Measurements from ENCODE around the gene TUBD1.
"Not testable (repeated sequence)": the region's sequence is repeated elsewhere in the genome, so short reads cannot be mapped to it uniquely, and the experiment has no call there.

Gene TUBD1

GRCh38 chr17:59842901-59843652 is 49.7 kb downstream of the TUBD1 start:
- no peaks in the 10 kb centered on the region for H3K9me3 ChIP-seq (ENCODE audit: severe bottlenecking)
- H3K36me3 ChIP-seq, result peaks cover 34% of the 10 kb centered on the region
- no peak overlapping the region for H3K4me3 ChIP-seq (ENCODE audit: low read depth, low read length)
- DNase-seq, result no peak
- H3K27me3 ChIP-seq (ENCODE audit: insufficient read depth, low read depth, severe bottlenecking), result no peaks in the 10 kb centered on the region
- H3K27ac ChIP-seq, result no peak overlapping the region
- no peak for TF ChIP-seq CTCF (IDR thresholded peaks at IDR 0.05; ENCODE audit: low read depth, low read length)

GRCh38 chr17:59841882-59842263 is 50.9 kb downstream of the TUBD1 start:
- not testable (repeated sequence) for DNase-seq; H3K27me3 ChIP-seq (ENCODE audit: insufficient read depth, low read depth, severe bottlenecking); H3K27ac ChIP-seq; H3K4me3 ChIP-seq (ENCODE audit: low read depth, low read length); H3K9me3 ChIP-seq (ENCODE audit: severe bottlenecking)
- peaks cover 37% of the 10 kb centered on the region for H3K36me3 ChIP-seq

- not testable (repeated sequence) for H3K27ac ChIP-seq; H3K27me3 ChIP-seq (ENCODE audit: insufficient read depth, low read depth, severe bottlenecking); H3K9me3 ChIP-seq (ENCODE audit: severe bottlenecking); H3K4me3 ChIP-seq (ENCODE audit: low read depth, low read length); DNase-seq
- peaks cover 37% of the 10 kb centered on the region for H3K36me3 ChIP-seq
Measured at GRCh38 chr17:59841091-59841881, 51.5 kb downstream of the TUBD1 start.

- Histone ChIP-seq H3K36me3 (peaks cover 37% of the 10 kb centered on the region), H3K27me3 (ENCODE audit: insufficient read depth, low read depth, severe bottlenecking) (no peaks in the 10 kb centered on the region), H3K27ac (no peak overlapping the region), H3K4me3 (ENCODE audit: low read depth, low read length) (no peak overlapping the region), H3K9me3 (ENCODE audit: severe bottlenecking) (no peaks in the 10 kb centered on the region)
- DNase-seq, result no peak
- TF ChIP-seq CTCF (IDR thresholded peaks at IDR 0.05; ENCODE audit: low read depth, low read length), result no peak
Measured at GRCh38 chr17:59840329-59841090, 52.2 kb downstream of the TUBD1 start.

GRCh38 chr17:59839651-59840328 is 53.0 kb downstream of the TUBD1 start:
- H3K27me3 ChIP-seq (ENCODE audit: insufficient read depth, low read depth, severe bottlenecking), result no peaks in the 10 kb centered on the region
- DNase-seq, result no peak

More at GRCh38 chr17:59839651-59840328, 53.0 kb downstream of the TUBD1 start:
- H3K4me3 ChIP-seq (ENCODE audit: low read depth, low read length), result no peak overlapping the region
- peaks cover 37% of the 10 kb centered on the region for H3K36me3 ChIP-seq
- TF ChIP-seq CTCF (IDR thresholded peaks at IDR 0.05; ENCODE audit: low read depth, low read length), result no peak
- H3K27ac ChIP-seq, result no peak overlapping the region
- no peaks in the 10 kb centered on the region for H3K9me3 ChIP-seq (ENCODE audit: severe bottlenecking)

All from WERI-Rb-1 (cell line).